Lower leg skin (tissue), 4 donors: Measurements from ENCODE around the gene KMT2C. TPM values are rescaled to one million over a fixed set of nuclear protein-coding genes. Genes with fewer than 3 reads are reported as not detected.

Source experiments
- DNase-seq, 2 donors: peaks; one replicate each; pipeline ENCODE4 v3.0.0-alpha.2; 2019; ENCODE audit warnings: low spot score in 2 of 2
- H3K4me3 ChIP-seq: fragments of 200-600 bp; sonication (generic); 2 replicates; pipeline ENCODE4 v1.5.1; 2017; ENCODE audit warnings: mild to moderate bottlenecking, low read depth; ENCODE audit not compliant: poor library complexity, severe bottlenecking
- POLR2A ChIP-seq, 2 donors: fragments of 450-650 bp; IDR thresholded peaks; one replicate each; pipeline ENCODE4 v1.6.1; 2016 to 2017; ENCODE audit warnings: antibody characterized with exemption in 2 of 2, mild to moderate bottlenecking in 1 of 2, moderate library complexity in 1 of 2
- WGBS, 2 donors: methylation state at CpG; one replicate each; pipeline ENCODE4 v1.1.5; 2018; 5-methylcytosine and 5-hydroxymethylcytosine counted together
- intact Hi-C: fragments of 100-400 bp; cut with DNase I; formaldehyde crosslinking; loops from one replicate; pipeline ENCODE4 v1.15.0; 2023; ENCODE audit warnings: low total_unique reads
- total RNA-seq, 4 donors: library from RNA; depleted of rRNA; stranded (reverse); fragments of >200 nt; gene quantifications; one replicate each; pipeline ENCODE4 v1.1.0, GENCODE V29; 2016
- TF ChIP-seq, protein P1 (sequence below), 3 donors: fragments of 450-650 bp; IDR thresholded peaks; one replicate each; pipeline ENCODE4 v1.5.1; 2016; ENCODE audit warnings: antibody characterized with exemption in 3 of 3, mild to moderate bottlenecking in 3 of 3, moderate library complexity in 2 of 3

The KMT2C gene
- total RNA-seq, 4 donors from 2014 or later, result 64.6 to 79.3 (median 74.7) TPM

DNA sequence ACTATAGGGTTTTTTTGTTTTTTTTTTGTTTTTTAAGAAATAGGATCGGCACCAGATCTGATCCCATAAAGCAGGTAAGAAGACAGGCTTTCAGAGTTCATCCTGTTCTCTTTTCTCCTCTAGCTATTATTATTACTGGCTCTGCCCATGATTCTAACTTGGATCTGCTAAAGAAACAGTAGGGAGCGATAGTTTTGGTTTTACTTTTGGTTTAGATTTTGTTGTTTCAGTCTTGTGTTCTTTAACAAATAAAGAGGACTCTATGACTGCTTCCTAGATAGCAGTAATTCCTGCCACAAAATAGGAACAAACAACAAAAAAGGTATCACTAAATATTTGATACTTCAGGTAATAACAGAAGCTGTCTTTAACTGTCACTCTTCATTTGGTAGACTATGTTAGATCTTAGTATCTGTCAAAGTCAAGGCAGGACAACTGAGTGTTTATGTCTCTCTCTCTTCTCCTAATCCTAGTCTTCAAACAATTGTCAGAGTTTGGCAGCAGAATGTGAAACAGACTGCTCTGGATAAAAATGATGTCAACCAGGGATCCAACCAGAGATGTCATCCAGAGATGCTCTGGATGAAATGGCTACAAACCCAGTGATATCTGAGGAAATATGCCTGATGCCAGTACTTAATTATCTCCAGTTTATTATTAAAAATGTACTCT is 99.8 kb downstream of the KMT2C start:
- no peak for DNase-seq
- intact Hi-C loops, result no loop called here
- no peak for TF ChIP-seq POLR2A (IDR thresholded peaks at IDR 0.05)
- TF ChIP-seq, protein P1, sequence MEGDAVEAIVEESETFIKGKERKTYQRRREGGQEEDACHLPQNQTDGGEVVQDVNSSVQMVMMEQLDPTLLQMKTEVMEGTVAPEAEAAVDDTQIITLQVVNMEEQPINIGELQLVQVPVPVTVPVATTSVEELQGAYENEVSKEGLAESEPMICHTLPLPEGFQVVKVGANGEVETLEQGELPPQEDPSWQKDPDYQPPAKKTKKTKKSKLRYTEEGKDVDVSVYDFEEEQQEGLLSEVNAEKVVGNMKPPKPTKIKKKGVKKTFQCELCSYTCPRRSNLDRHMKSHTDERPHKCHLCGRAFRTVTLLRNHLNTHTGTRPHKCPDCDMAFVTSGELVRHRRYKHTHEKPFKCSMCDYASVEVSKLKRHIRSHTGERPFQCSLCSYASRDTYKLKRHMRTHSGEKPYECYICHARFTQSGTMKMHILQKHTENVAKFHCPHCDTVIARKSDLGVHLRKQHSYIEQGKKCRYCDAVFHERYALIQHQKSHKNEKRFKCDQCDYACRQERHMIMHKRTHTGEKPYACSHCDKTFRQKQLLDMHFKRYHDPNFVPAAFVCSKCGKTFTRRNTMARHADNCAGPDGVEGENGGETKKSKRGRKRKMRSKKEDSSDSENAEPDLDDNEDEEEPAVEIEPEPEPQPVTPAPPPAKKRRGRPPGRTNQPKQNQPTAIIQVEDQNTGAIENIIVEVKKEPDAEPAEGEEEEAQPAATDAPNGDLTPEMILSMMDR (IDR thresholded peaks at IDR 0.05), result no peak
- 50 to 58% methylated on average over 2 of the region's 2 CpGs for WGBS, 2 donors
- H3K4me3 ChIP-seq, result no peak overlapping the region

DNA sequence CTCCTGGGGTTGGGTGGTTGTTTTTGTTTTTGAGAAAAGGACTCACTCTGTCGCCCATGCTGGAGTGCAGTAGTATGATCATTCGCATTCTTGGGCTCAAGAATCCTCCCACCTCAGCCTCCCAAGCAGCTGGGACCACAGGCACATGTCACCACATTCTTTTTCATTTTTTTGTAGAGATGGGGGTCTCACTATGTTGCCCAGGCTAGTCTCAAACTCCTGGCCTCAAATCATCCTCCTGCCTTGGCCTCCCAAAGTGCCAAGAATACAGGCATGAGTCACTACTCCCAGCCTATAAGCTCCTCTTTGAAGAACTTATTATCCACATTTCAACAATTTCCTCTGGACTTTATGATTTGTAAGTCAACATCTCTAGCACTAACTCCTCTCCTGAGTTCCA is 102.7 kb downstream of the KMT2C start:
- H3K4me3 ChIP-seq, result no peak overlapping the region
- no peak for DNase-seq
- intact Hi-C loops, result no loop called here
- WGBS, 2 donors, result 95 to 98% methylated on average over 2 of the region's 2 CpGs
- TF ChIP-seq, protein P1 (IDR thresholded peaks at IDR 0.05), result no peak

DNA sequence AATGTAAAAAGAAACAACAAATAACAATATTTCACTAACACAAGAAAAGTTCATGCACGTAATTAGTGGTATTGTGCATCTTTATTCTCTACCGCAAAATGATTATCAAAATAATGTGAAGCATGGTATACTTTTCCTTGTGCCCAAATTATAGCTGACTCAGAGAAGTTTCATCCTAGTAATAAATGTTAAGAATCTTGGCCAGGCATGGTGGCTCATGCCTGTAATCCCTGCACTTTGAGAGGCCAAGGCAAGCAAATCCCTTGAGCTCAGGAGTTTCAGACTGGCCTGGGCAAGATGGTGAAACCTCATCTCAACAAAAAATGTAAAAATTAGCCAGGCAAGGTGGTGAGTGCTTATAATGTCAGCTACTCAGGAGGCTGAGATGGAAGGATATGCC is 105.0 kb downstream of the KMT2C start:
- WGBS, 2 donors, result 95 to 96% methylated on average over 2 of the region's 2 CpGs
- DNase-seq, result no peak
- H3K4me3 ChIP-seq, result no peak overlapping the region
- TF ChIP-seq POLR2A (IDR thresholded peaks at IDR 0.05), result no peak
- TF ChIP-seq, protein P1 (IDR thresholded peaks at IDR 0.05), result no peak
- intact Hi-C loops, result no loop called here

DNA sequence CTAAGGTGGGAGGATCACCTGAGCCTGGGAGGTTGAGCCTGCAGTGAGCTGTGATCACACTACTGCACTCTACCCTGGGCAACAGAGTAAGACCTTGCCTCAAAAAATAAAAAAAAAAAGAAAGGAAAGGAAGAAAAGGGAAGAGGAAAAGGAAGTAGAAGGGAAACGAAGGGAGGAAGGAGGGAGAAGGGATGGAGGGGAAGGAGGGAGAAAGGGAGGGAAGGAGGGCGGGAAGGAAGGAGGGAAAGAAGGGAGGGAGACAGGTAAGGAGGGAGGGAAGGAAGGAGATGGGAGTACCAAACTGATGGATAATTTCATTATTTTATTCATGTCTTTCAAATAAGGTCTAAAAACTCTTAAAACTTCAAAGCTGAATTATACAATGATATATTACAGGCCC is 106.3 kb downstream of the KMT2C start:
- intact Hi-C loops, result no loop called here
- H3K4me3 ChIP-seq, result no peak overlapping the region
- WGBS, 2 donors, result 86 to 89% methylated on average over 2 of the region's 2 CpGs
- TF ChIP-seq POLR2A (IDR thresholded peaks at IDR 0.05), result no peak
- TF ChIP-seq, protein P1 (IDR thresholded peaks at IDR 0.05), result no peak
- DNase-seq, result no peak

DNA sequence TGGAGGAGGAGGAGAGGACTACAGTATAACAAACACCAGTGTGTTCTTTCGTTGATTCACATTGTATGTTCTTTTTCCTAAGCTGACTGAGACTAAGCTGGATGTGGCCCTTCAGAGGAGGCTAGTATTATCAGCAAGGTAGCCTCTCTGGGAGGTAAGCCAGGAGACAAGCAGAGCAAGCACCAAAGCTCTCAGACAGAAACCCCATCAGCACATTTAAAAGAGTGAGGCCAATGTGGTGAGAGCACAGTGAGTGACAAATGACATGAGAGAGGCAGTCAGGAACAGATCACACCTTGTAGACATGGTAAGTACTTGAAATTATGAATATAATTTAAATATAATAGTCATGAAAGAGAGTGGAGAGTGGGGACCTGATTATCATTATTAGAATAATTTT is 107.6 kb downstream of the KMT2C start:
- no peak for DNase-seq
- no peak for TF ChIP-seq POLR2A (IDR thresholded peaks at IDR 0.05)
- TF ChIP-seq, protein P1 (IDR thresholded peaks at IDR 0.05), result no peak
- intact Hi-C loops, result no loop called here
- WGBS, 2 donors, result 98 to 100% methylated on average over 1 of the region's 1 CpG
- H3K4me3 ChIP-seq, result no peak overlapping the region

DNA sequence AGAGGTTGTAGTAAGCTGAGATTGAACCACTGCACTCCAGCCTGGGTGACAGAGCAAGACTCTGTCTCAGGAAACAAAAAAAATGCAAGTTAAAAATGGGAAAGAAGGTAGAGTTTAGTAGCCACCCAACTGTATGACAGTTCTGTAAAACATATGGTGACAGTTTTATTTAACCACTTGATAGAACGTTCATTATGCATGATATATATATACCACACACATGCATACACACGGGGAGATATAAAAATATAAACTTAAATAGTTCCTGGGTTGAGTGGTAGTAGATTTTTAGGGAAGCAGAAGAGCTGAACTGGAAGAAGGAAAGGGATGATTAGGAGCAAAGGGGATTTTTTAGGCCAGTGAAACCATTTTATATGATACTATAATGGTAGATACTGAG is 120.0 kb downstream of the KMT2C start:
- TF ChIP-seq POLR2A (IDR thresholded peaks at IDR 0.05), result no peak
- TF ChIP-seq, protein P1 (IDR thresholded peaks at IDR 0.05), result no peak
- WGBS, 2 donors, result 79% methylated on average over 2 of the region's 2 CpGs
- intact Hi-C loops, result no loop called here
- no peak for DNase-seq
- no peak overlapping the region for H3K4me3 ChIP-seq
